GM20431 (cell line): ENCODE data around the gene PPA2.

Experiments
- in situ Hi-C: fragments of 300-500 bp; cut with MseI, MboI; formaldehyde crosslinking; loops from one replicate; pipeline ENCODE4 v1.15.0; 2020; ENCODE audit warnings: low sequenced_read_pairs; ENCODE audit not compliant: unreplicated experiment

The PPA2 gene

GRCh38 chr4:105345358-105345757 is 128.5 kb downstream of the PPA2 start:
- in situ Hi-C loops, result no loop called here

DNA sequence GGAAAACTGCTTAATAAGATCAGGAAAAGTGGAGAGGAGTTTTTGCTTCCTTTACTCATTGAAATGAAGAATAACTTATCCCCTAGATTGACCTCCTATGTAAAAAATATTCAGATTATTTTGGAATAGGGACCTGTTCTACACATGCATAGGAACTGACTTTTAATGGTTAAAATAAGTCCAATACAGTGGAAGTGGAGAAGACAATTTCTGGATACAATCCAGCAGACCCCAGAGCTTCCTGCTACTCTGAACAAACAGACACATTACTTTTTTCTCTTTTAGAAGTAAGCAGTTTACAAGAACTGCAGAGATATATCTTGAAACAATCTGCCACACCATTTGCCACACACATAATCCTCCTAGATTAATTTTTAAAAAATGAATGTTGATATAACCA is 129.7 kb downstream of the PPA2 start:
- in situ Hi-C loops, result no loop called here

- in situ Hi-C loops, result no loop called here
Measured at GRCh38 chr4:105343146-105343931, 130.5 kb downstream of the PPA2 start.

DNA sequence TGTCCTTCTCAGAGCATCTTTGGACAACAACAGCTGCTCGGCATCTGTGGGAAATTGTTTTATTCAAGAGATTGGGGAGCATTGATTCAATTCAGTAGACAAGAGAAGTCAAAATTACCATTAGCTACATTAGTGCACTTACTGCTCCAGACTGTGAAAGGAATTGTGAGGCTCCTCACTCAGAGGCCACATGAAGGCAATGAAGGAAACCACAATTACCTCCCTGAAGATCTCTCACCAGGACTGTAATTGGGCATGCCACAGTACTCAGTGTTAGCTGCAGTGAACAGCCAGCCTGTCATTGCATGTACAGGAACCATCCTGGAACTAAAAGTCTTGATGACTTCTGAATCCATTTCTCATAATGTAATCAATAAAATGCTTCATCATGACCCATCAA is 144.8 kb downstream of the PPA2 start:
- in situ Hi-C loops, result no loop called here

GRCh38 chr4:105327956-105328355 is 145.9 kb downstream of the PPA2 start:
- in situ Hi-C loops, result no loop called here

- in situ Hi-C loops, result no loop called here
Measured at GRCh38 chr4:105327222-105327621, 146.6 kb downstream of the PPA2 start.
